Midbrain (tissue), 1 donor: ENCODE measurements around the gene ZIC4.

Experiments
- DNase-seq: peaks from one replicate; lab custom pipeline; 2025; lab: John Stamatoyannopoulos, UW

ZIC4 gene

GRCh38 chr3:147418371-147418781, 12.0 kb upstream of the ZIC4 start:
- DNase-seq: no peak

GRCh38 chr3:147417551-147418295, 11.4 kb upstream of the ZIC4 start:
- DNase-seq: no peak

- no peak for DNase-seq
These were observed 10.6 kb upstream of the ZIC4 start for GRCh38 chr3:147416931-147417330.

GRCh38 chr3:147415874-147416273, 9.5 kb upstream of the ZIC4 start:
- DNase-seq: no peak

- no peak for DNase-seq
These were observed 8.9 kb upstream of the ZIC4 start for GRCh38 chr3:147415286-147415685.

GRCh38 chr3:147414390-147415138, 8.2 kb upstream of the ZIC4 start:
- no peak for DNase-seq

GRCh38 chr3:147413686-147414389, 7.5 kb upstream of the ZIC4 start:
- DNase-seq: no peak

GRCh38 chr3:147412917-147413685, 6.8 kb upstream of the ZIC4 start:
- DNase-seq: no peak

GRCh38 chr3:147412261-147412916, 6.0 kb upstream of the ZIC4 start:
- DNase-seq: no peak

- DNase-seq: no peak
These were observed 5.5 kb upstream of the ZIC4 start for GRCh38 chr3:147411815-147412241.

GRCh38 chr3:147411238-147411814, 5.0 kb upstream of the ZIC4 start:
- DNase-seq: peak; percentile 33

- DNase-seq: no peak
These were observed 4.3 kb upstream of the ZIC4 start for GRCh38 chr3:147410526-147411237.

- no peak for DNase-seq
These were observed 3.8 kb upstream of the ZIC4 start for GRCh38 chr3:147410116-147410525.

GRCh38 chr3:147409143-147410115, 3.1 kb upstream of the ZIC4 start, which contains the start of gene ZIC1:
TSS of gene ZIC1 (plus strand) at chr3:147409365. CDS start at chr3:147410113, 748 bp downstream.
- peak; percentile 81 for DNase-seq

GRCh38 chr3:147408188-147409100, 2.1 kb upstream of the ZIC4 start:
- DNase-seq: no peak

- no peak for DNase-seq
These were observed 1.3 kb upstream of the ZIC4 start for GRCh38 chr3:147407498-147408187.

- DNase-seq: no peak
These were observed 763 bp upstream of the ZIC4 start for GRCh38 chr3:147407114-147407497.
